GM23338 (cell line): ENCODE data around the gene CBY1. TPM values are rescaled to one million over a fixed set of nuclear protein-coding genes. Genes with fewer than 3 reads are reported as not detected.

Experiments
- ATAC-seq: fragments of 200-7000 bp; cut with Tn5 transposase; 3 replicates; pipeline ENCODE4 v1.9.1; 2020
- DNase-seq: peaks from one replicate; pipeline ENCODE4 v3.0.0-alpha.2; 2015; ENCODE audit warnings: low spot score
- H2AFZ ChIP-seq: fragments of 200-600 bp; sonication (generic); 2 replicates; pipeline ENCODE4 v1.8.0; 2016; ENCODE audit warnings: antibody characterized with exemption, mild to moderate bottlenecking, moderate library complexity
- H3F3A ChIP-seq: fragments of 200-600 bp; sonication (generic); replicated peaks from 2 replicates; pipeline ENCODE4 v1.8.0; 2017; ENCODE audit warnings: antibody characterized with exemption, mixed run types, low read depth
- H3K27ac ChIP-seq: fragments of 200-600 bp; sonication (generic); 2 replicates; pipeline ENCODE4 v1.6.1; 2016; ENCODE audit warnings: low read depth
- H3K27me3 ChIP-seq: fragments of 200-600 bp; sonication (generic); 2 replicates; pipeline ENCODE4 v1.8.0; 2016; ENCODE audit warnings: mild to moderate bottlenecking, mixed run types, moderate library complexity; ENCODE audit not compliant: insufficient read depth
- H3K36me3 ChIP-seq: fragments of 200-600 bp; sonication (generic); 2 replicates; pipeline ENCODE4 v1.8.0; 2016; ENCODE audit warnings: mild to moderate bottlenecking; ENCODE audit not compliant: insufficient read depth
- H3K4me1 ChIP-seq: fragments of 200-600 bp; sonication (generic); 2 replicates; pipeline ENCODE4 v1.8.0; 2016; ENCODE audit warnings: mild to moderate bottlenecking, moderate library complexity; ENCODE audit not compliant: insufficient read depth
- H3K4me2 ChIP-seq: fragments of 200-600 bp; sonication (generic); 2 replicates; pipeline ENCODE4 v1.7.1; 2017; ENCODE audit warnings: mixed run types
- H3K4me3 ChIP-seq: fragments of 200-600 bp; sonication (generic); 2 replicates; pipeline ENCODE4 v1.6.1; 2016; ENCODE audit warnings: mixed run types
- H3K79me2 ChIP-seq: fragments of 200-600 bp; sonication (generic); replicated peaks from 2 replicates; pipeline ENCODE4 v1.8.0; 2017; ENCODE audit warnings: mild to moderate bottlenecking; ENCODE audit not compliant: insufficient read depth
- H3K9me2 ChIP-seq: fragments of 200-600 bp; sonication (generic); 2 replicates; pipeline ENCODE4 v1.8.0; 2017; ENCODE audit not compliant: insufficient read depth
- H4K20me1 ChIP-seq: fragments of 200-600 bp; sonication (generic); replicated peaks from 2 replicates; pipeline ENCODE4 v1.8.0; 2017; ENCODE audit warnings: mild to moderate bottlenecking; ENCODE audit not compliant: insufficient read depth
- H3K27ac Mint-ChIP-seq: 2 replicates; pipeline ENCODE4 v1.8.0; 2020; ENCODE audit warnings: inconsistent platforms, mild to moderate bottlenecking, moderate library complexity, mixed read lengths
- H3K27me3 Mint-ChIP-seq: 3 replicates; pipeline ENCODE4 v1.8.0; 2022; ENCODE audit warnings: low read depth, mild to moderate bottlenecking, moderate library complexity, mixed read lengths, inconsistent platforms; ENCODE audit not compliant: insufficient read depth, poor library complexity
- H3K36me3 Mint-ChIP-seq: 3 replicates; pipeline ENCODE4 v1.8.0; 2021; ENCODE audit warnings: low read depth, mild to moderate bottlenecking, inconsistent platforms, moderate library complexity, mixed read lengths
- H3K4me1 Mint-ChIP-seq: 3 replicates; pipeline ENCODE4 v1.8.0; 2020; ENCODE audit warnings: mild to moderate bottlenecking, inconsistent platforms, mixed read lengths
- H3K4me3 Mint-ChIP-seq: 3 replicates; pipeline ENCODE4 v1.8.0; 2021; ENCODE audit warnings: moderate library complexity, mild to moderate bottlenecking, inconsistent platforms, mixed read lengths
- H3K9me3 Mint-ChIP-seq: 3 replicates; pipeline ENCODE4 v1.8.0; 2020; ENCODE audit warnings: moderate library complexity, mild to moderate bottlenecking, inconsistent platforms, mixed read lengths
- CREB1 ChIP-seq: fragments of 250-450 bp; sonication (Bioruptor Pico); IDR thresholded peaks from 2 replicates; pipeline ENCODE4 v1.5.0; 2020; ENCODE audit warnings: low read depth, mild to moderate bottlenecking, moderate library complexity
- CTCF ChIP-seq, 2 experiments: fragments of 200-600 bp in 1 of 2; sonication (generic) in 1 of 2; conservative IDR thresholded peaks; 2 replicates each; pipeline versions ENCODE4 v1.5.1 to v1.6.1; 2016 to 2017; ENCODE audit warnings: antibody characterized with exemption in 2 of 2, low read depth in 2 of 2, mild to moderate bottlenecking in 2 of 2, moderate library complexity in 1 of 2
- ETS1 ChIP-seq: IDR thresholded peaks from 2 replicates; pipeline ENCODE4 v1.6.1; 2016; ENCODE audit warnings: antibody characterized with exemption
- EZH2 ChIP-seq: fragments of 200-600 bp; sonication (generic); IDR thresholded peaks from one replicate; pipeline ENCODE4 v1.8.0; 2017; ENCODE audit warnings: antibody characterized with exemption, mild to moderate bottlenecking, low read depth; ENCODE audit not compliant: unreplicated experiment
- EZH2phosphoT487 ChIP-seq: fragments of 200-600 bp; sonication (generic); IDR thresholded peaks from one replicate; pipeline ENCODE4 v1.8.1; 2018; ENCODE audit warnings: antibody characterized with exemption; ENCODE audit not compliant: unreplicated experiment
- JUNB ChIP-seq: IDR thresholded peaks from one replicate; pipeline ENCODE4 v1.6.1; 2016; ENCODE audit warnings: antibody characterized with exemption; ENCODE audit not compliant: unreplicated experiment
- NANOG ChIP-seq: IDR thresholded peaks from 2 replicates; pipeline ENCODE4 v1.6.1; 2016; ENCODE audit warnings: antibody characterized with exemption, borderline replicate concordance
- REST ChIP-seq: IDR thresholded peaks from one replicate; pipeline ENCODE4 v1.6.1; 2018; ENCODE audit warnings: antibody characterized with exemption; ENCODE audit not compliant: unreplicated experiment
- STAT1 ChIP-seq: IDR thresholded peaks from one replicate; pipeline ENCODE4 v1.6.1; 2016; ENCODE audit warnings: antibody characterized with exemption; ENCODE audit not compliant: unreplicated experiment
- ZNF114 ChIP-seq: fragments of 250-450 bp; sonication (Bioruptor Pico); IDR thresholded peaks from 2 replicates; pipeline ENCODE4 v1.5.0; 2020; ENCODE audit warnings: mild to moderate bottlenecking, moderate library complexity
- ZNF331 ChIP-seq: fragments of 250-450 bp; sonication (Bioruptor Pico); IDR thresholded peaks from 2 replicates; pipeline ENCODE4 v1.5.0; 2020; ENCODE audit warnings: low read depth, mild to moderate bottlenecking, moderate library complexity
- ZNF462 ChIP-seq: fragments of 250-450 bp; sonication (Bioruptor Pico); IDR thresholded peaks from 2 replicates; pipeline ENCODE4 v1.5.0; 2020; ENCODE audit warnings: mild to moderate bottlenecking, moderate library complexity
- polyA plus RNA-seq: library from polyadenylated mRNA; unstranded; fragments of >200 nt; fragmentation: Nextera tagmentation; extraction: Ambion mirVana; gene quantifications from 2 replicates; pipeline ENCODE4 v1.2.1, GENCODE V29; 2016
- total RNA-seq: library from RNA; depleted of rRNA; stranded (reverse); fragments of >200 nt; shearing (Covaris generic); gene quantifications from 2 replicates; pipeline ENCODE4 v1.2.3, GENCODE V29; 2014

The CBY1 gene
- total and polyA plus RNA-seq, 2 experiments from 2014 or later: 12.8 to 36.4 TPM

GRCh38 chr22:38715176-38715764 lies 58.8 kb downstream of the CBY1 start:
- Mint-ChIP-seq H3K36me3 (peaks cover 38% of the 10 kb centered on the region), H3K4me1 (peaks cover 42% of the 10 kb centered on the region), H3K4me3 (no peak overlapping the region; the same call in 2 of the 3 replicates), H3K9me3 (no peaks in the 10 kb centered on the region), H3K27me3 (peaks cover 7% of the 10 kb centered on the region), H3K27ac (peak overlapping the region; percentile 54; the same call in 1 of the 2 replicates)
- Histone ChIP-seq H3K36me3 (peaks cover 25% of the 10 kb centered on the region; the same call in 1 of the 2 replicates), H3K9me2 (no peaks in the 10 kb centered on the region), H3K4me3 (no peak overlapping the region), H2AFZ (no peak overlapping the region), H3K4me1 (peaks cover 31% of the 10 kb centered on the region), H3K27me3 (no peaks in the 10 kb centered on the region), H4K20me1 (peaks cover 54% of the 10 kb centered on the region), H3K27ac (no peak overlapping the region), H3F3A (0 out of 2 replicates have a peak, but pooled peaks cover 4% of the 10 kb centered on the region), H3K4me2 (no peak overlapping the region), H3K79me2 (peaks cover 55% of the 10 kb centered on the region)
- DNase-seq (no peak), ATAC-seq (no peak)
- TF ChIP-seq NANOG: no peak
- no peak for TF ChIP-seq ZNF114
- no peak for TF ChIP-seq EZH2phosphoT487
- no peak for TF ChIP-seq CTCF (conservative IDR thresholded peaks at IDR 0.05; ENCODE audit: low read depth in 2 of 2)
- TF ChIP-seq ZNF462 (CRISPR knock-in tag): no peak
- TF ChIP-seq REST: no peak
- no peak for TF ChIP-seq ETS1
- TF ChIP-seq STAT1: no peak
- TF ChIP-seq CREB1 (CRISPR knock-in tag): no peak
- TF ChIP-seq JUNB: no peak
- TF ChIP-seq EZH2: no peak
- no peak for TF ChIP-seq ZNF331 (CRISPR knock-in tag)
